SKM-1 treated with dmso at 0.1 percent for 144 hours (cell line): ENCODE data around the gene BCAS3.

ENCODE experiments used
- DNase-seq: peaks from one replicate; lab custom pipeline; 2025; ENCODE audit not compliant: unreplicated experiment; lab: John Stamatoyannopoulos, UW

The BCAS3 gene

GRCh38 chr17:61276806-61277205 is 599.2 kb downstream of the BCAS3 start:
- DNase-seq: no peak

GRCh38 chr17:61279476-61280145 is 602.0 kb downstream of the BCAS3 start:
- DNase-seq: no peak

GRCh38 chr17:61280338-61280737 is 602.7 kb downstream of the BCAS3 start:
- no peak for DNase-seq

DNA sequence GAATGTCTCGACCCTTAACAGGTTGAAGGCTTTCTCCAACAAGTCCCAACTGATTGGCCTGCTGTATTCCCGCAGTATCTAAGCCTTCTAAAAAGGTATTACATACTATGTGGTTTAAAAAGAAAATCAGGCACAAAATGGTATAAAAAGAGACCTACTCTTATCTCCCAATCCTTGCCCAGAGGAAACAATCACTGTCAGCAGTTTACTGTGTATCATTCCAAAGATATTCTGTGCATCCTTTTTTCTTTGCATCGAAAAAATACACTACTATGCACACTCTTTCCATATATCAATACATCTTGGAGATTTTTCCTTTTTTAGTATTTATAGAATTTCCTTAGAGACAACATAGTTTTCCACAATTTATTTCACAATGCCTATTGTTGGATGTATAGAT is 603.2 kb downstream of the BCAS3 start:
- DNase-seq: no peak

DNA sequence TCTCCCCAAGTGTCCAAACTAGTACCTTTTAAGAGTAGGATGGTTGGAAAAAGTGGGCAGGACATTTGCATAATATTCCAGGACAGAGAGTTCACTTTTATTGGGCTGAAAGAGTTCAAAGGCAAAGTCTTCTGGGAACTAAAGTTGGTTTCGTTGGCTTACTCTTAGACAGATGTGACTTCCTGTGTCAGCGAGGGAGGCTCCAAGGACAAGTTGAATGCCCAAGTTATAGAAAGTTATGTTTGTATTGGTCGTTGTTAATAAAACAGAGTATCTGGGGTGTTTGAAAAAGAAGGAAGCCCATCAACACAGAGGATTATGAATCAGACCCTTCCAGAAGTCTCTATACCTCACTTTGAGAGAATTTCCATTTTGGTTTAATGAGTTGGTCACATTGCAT is 604.7 kb downstream of the BCAS3 start:
- DNase-seq: no peak

DNA sequence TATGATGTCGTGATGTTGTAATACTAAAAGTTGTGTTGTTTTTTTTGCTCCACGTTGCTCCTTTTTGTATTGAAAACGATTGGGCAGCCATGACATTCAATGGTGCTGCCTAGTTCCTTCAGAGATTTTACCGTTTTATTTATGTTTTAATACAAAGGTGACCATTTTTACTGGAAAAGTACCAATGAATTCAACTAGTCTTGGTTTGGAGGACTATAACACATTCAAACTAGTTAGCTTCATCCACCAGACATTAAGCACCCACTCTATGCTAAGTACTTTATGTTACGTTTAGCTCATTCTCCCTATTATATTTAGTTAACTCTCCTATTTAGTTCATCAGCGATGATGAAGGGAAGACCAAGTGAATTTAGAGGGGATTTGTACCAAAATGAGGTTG is 605.4 kb downstream of the BCAS3 start:
- no peak for DNase-seq

- no peak for DNase-seq
Observed at GRCh38 chr17:61284174-61284573, 606.5 kb downstream of the BCAS3 start.

- no peak for DNase-seq
Observed at GRCh38 chr17:61284746-61285145, 607.1 kb downstream of the BCAS3 start.

- DNase-seq: no peak
Observed at GRCh38 chr17:61285526-61286320, 608.1 kb downstream of the BCAS3 start.

DNA sequence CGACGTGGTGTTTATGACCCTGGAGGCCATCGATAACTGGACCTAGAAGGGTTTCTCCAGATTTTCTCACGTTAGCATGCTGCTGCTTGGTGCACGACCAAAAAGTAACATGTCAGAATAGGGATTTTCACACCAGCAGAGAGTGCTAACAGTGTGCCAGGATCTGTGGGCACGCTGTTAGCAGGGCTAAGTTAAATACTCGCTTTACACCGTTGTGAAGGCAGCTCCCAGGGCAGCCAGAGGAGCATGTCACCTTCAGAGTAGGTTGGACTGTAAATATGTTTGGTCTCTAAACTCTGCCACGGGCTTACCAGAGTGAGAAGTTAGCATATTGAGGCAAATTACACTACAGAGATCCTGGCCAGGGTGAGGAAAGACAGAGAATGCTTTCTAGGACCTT is 608.8 kb downstream of the BCAS3 start:
- DNase-seq: no peak

DNA sequence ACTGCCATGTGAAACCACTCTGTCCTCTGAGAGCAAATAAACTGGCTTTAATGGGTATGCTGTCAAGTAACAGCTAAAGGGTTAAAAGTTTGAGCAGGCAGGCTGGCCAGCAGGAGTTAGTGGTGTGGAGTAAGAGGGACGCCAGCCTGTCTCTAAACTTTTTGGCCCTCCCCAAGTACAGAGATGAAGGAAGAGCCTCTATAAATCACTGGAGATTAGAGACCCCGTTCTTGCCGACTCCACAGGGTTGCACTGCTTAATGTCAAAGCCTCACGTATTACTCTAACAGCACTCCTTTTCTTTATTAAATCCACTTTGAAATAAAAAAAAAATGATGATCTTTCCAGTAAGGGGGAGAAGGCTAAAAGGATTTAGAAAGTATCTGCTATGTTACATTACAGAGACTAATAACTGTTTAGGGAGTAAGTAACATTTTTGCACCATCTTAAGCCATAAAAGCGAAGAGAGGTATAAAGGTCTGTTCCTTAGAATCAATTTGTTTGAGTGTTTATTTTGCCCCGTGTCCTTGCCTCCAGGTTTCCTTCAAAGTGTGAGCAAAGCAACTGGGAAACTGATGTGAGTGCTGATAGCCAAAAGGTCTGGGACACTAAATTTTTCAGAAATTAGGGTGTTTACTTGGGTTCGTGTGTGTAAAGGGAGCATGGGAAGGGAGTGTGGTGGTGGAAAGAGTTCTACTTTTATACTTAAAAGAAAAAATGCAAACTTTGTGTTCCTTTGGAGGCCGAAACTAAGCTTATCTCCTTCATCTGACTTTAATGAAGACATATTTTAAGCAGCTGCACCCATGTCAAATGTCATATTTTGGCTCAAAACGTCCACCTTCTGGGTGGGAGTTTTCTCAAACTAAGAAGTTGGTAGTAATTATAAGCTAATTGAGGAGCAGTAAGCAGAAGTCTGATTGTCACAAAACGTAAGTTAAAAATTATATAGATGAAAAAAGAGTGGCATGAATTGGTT is 612.0 kb downstream of the BCAS3 start:
- no peak for DNase-seq

GRCh38 chr17:61291451-61292285 is 614.0 kb downstream of the BCAS3 start:
- DNase-seq: no peak

GRCh38 chr17:61294286-61294685 is 616.6 kb downstream of the BCAS3 start:
- DNase-seq: no peak

DNA sequence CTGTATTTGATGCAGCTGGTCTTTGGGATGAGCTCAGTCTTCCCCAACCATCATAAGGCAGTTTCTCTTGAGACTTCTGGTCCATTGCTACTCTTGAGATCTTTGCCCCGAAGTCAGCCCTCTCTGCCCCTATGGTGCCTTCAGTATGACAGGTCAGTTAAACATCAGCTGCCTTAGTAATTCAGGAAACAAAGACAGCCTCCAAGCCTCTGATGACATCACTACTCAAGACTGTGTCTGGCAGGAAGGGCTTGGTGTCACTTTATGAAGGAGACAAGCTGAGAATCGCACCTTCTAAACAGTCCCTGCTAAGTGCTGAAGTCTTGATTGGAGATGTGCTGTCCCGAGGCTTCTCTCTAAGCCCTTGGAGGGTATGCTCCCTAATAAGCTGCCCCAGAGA is 617.1 kb downstream of the BCAS3 start:
- DNase-seq: no peak

DNA sequence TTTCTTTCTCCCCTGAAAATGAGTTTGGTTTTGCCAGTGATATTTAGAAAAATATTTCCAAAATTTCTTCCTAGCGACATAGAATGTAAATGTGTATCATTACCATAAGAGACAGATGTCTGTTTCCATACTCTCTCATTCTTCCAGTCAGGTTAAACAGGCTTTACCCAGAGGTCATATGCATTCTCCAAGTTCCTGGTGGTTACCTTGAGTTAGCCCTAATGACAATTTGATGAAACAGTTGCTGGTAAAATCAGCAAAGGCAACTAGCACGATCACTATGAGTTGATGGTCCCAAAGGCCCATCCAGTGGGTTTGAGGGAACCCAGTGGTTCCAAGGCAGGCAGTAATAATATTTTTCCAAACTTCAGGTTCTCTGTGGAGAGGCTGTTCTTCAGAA is 618.4 kb downstream of the BCAS3 start:
- DNase-seq: no peak

DNA sequence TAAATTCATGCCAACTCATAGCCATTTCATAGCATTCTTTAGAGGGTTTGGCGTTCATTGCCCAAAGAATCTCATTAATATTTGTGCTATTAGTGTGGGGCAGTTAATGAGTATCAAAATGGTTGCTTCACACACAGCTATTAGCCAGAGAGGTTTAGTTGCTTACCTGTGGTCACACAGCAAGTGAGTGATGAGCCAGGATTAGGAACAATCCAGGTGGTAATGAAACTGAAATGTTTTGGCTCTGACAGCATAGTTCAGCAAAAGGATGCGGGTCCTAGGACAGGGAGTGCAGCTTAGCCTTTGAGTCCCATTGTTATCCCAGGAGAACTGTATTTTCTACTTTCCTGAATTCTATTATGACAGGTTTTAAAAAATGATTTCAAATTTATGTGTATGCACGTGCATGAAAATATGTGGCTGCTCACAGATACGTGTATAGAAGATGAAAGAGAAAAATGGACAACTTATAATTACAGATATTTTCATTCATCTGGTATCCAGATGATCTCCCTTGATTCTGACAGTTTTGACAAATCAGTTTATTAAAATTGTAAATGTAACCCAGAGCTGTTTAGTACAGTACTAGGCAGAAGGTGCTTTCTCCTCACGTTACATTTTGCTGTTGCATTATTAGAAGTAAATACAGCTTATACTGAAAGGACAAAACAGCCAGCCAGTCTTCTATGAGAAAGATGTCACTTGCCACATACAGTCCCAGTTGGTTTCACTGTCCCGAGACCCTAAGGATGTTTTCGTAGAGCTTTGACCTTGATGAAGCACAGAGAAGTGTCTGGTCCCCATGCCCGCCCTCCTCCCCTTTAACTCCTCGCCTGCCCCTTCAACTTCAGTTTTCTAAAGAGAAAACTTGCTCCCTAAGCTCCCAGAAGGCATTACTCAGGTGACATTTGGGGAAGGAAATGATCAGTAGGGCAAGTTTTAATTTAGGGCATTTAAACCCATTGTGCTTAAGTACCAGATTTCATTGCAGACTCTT is 622.2 kb downstream of the BCAS3 start:
- no peak for DNase-seq

- DNase-seq: no peak
Observed at GRCh38 chr17:61302953-61303816, 625.5 kb downstream of the BCAS3 start.

DNA sequence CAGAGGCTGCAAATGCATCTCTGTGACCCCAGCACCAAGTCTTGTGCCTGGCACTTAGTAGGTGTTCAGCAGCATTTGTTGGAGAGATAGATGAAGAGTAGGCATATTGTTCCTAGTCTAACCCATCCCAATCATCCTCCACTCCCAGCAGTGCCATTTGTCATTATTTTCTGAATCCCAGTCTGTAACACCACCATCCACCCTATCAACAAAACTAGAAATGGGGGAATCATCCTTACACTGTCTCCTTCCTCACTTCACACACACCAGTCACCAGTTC is 626.1 kb downstream of the BCAS3 start:
- no peak for DNase-seq

DNA sequence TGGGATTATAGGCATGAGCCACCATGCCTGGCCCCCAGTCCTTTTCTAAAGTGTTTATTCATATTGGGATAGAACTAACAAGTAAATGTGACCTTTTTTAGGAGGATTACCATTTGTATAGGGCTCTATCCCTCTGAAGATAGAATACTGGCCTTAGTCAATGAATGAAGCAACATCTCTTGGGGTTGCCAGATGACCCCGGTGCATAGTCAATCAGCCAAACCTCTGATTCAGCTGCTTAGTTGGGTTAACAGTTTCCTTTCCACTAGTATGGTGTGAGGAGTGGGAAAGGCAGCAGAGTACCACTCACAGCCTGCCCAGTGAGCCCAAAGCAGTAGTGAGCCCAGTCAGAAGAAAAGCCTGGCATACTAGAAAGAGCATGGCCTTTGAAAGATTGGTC is 627.4 kb downstream of the BCAS3 start:
- DNase-seq: no peak
